Measurements from ENCODE around the gene CAPZB.

Gene CAPZB

GRCh38 chr1:19481826-19482398, 3.4 kb downstream of the CAPZB start:
- TF ChIP-seq EZH2 (IDR thresholded peaks at IDR 0.05; ENCODE audit: borderline replicate concordance, low read depth, low read length, severe bottlenecking) (no peak), CTCF (IDR thresholded peaks at IDR 0.05; ENCODE audit: borderline replicate concordance, extremely low read depth, low read length, poor library complexity, severe bottlenecking) (no peak)
- H3K79me2 ChIP-seq (ENCODE audit: insufficient read depth, low read length): peaks cover 95% of the 10 kb centered on the region
- H3K27me3 ChIP-seq (ENCODE audit: insufficient read depth, low read length, poor library complexity): no peaks in the 10 kb centered on the region
- H3K4me2 ChIP-seq (ENCODE audit: insufficient read depth, low read length): peak overlapping the region; percentile 86; the same call in 1 of the 2 replicates
- DNase-seq (no peak), ATAC-seq (ENCODE audit: insufficient read depth, low read depth) (no peak)
- H3K9ac ChIP-seq (ENCODE audit: low read depth, low read length): no peak overlapping the region
- no peaks in the 10 kb centered on the region for H3K9me3 ChIP-seq (ENCODE audit: insufficient read depth, low read length, severe bottlenecking)
- no peak overlapping the region for H2AFZ ChIP-seq (ENCODE audit: low read depth, low read length)
- peaks cover 47% of the 10 kb centered on the region for H3K36me3 ChIP-seq (ENCODE audit: insufficient read depth, low read length)
- H3K4me1 ChIP-seq (ENCODE audit: insufficient read depth, low read length): peaks cover 45% of the 10 kb centered on the region
- H3K27ac ChIP-seq (ENCODE audit: low read length): no peak overlapping the region
- H4K20me1 ChIP-seq (ENCODE audit: insufficient read depth, low read length): peaks cover 81% of the 10 kb centered on the region
- no peak overlapping the region for H3K4me3 ChIP-seq (ENCODE audit: low read depth in 1 of 2, low read length in 2 of 2)

- Histone ChIP-seq H3K27me3 (ENCODE audit: insufficient read depth, low read length, poor library complexity) (no peaks in the 10 kb centered on the region), H3K9me3 (ENCODE audit: insufficient read depth, low read length, severe bottlenecking) (no peaks in the 10 kb centered on the region), H2AFZ (ENCODE audit: low read depth, low read length) (no peak overlapping the region), H3K36me3 (ENCODE audit: insufficient read depth, low read length) (peaks cover 53% of the 10 kb centered on the region), H3K4me3 (ENCODE audit: low read depth in 1 of 2, low read length in 2 of 2) (no peak overlapping the region), H4K20me1 (ENCODE audit: insufficient read depth, low read length) (peaks cover 97% of the 10 kb centered on the region), H3K4me1 (ENCODE audit: insufficient read depth, low read length) (peaks cover 35% of the 10 kb centered on the region), H3K27ac (ENCODE audit: low read length) (no peak overlapping the region), H3K79me2 (ENCODE audit: insufficient read depth, low read length) (peaks cover 100% of the 10 kb centered on the region), H3K4me2 (ENCODE audit: insufficient read depth, low read length) (no peak overlapping the region), H3K9ac (ENCODE audit: low read depth, low read length) (no peak overlapping the region)
- TF ChIP-seq CTCF (IDR thresholded peaks at IDR 0.05; ENCODE audit: borderline replicate concordance, extremely low read depth, low read length, poor library complexity, severe bottlenecking) (no peak), EZH2 (IDR thresholded peaks at IDR 0.05; ENCODE audit: borderline replicate concordance, low read depth, low read length, severe bottlenecking) (no peak)
- ATAC-seq (ENCODE audit: insufficient read depth, low read depth): no peak
- DNase-seq: no peak
Measured at GRCh38 chr1:19480282-19480681, 5.1 kb downstream of the CAPZB start.

- no peak overlapping the region for H2AFZ ChIP-seq (ENCODE audit: low read depth, low read length)
- H3K9me3 ChIP-seq (ENCODE audit: insufficient read depth, low read length, severe bottlenecking): no peaks in the 10 kb centered on the region
- H3K27me3 ChIP-seq (ENCODE audit: insufficient read depth, low read length, poor library complexity): no peaks in the 10 kb centered on the region
- ATAC-seq (ENCODE audit: insufficient read depth, low read depth) (no peak), DNase-seq (no peak)
- H3K27ac ChIP-seq (ENCODE audit: low read length): no peak overlapping the region
- H3K79me2 ChIP-seq (ENCODE audit: insufficient read depth, low read length): peaks cover 100% of the 10 kb centered on the region
- peaks cover 99% of the 10 kb centered on the region for H4K20me1 ChIP-seq (ENCODE audit: insufficient read depth, low read length)
- no peak overlapping the region for H3K4me2 ChIP-seq (ENCODE audit: insufficient read depth, low read length)
- peaks cover 54% of the 10 kb centered on the region for H3K36me3 ChIP-seq (ENCODE audit: insufficient read depth, low read length)
- H3K9ac ChIP-seq (ENCODE audit: low read depth, low read length): no peak overlapping the region
- H3K4me1 ChIP-seq (ENCODE audit: insufficient read depth, low read length): peaks cover 34% of the 10 kb centered on the region
- no peak for TF ChIP-seq EZH2 (IDR thresholded peaks at IDR 0.05; ENCODE audit: borderline replicate concordance, low read depth, low read length, severe bottlenecking)
- no peak for TF ChIP-seq CTCF (IDR thresholded peaks at IDR 0.05; ENCODE audit: borderline replicate concordance, extremely low read depth, low read length, poor library complexity, severe bottlenecking)
- H3K4me3 ChIP-seq (ENCODE audit: low read depth in 1 of 2, low read length in 2 of 2): no peak overlapping the region
Measured at GRCh38 chr1:19479351-19480120, 5.8 kb downstream of the CAPZB start.

All from DND-41 (cell line).